ENCODE measurements around the gene TBC1D1. TPM values are rescaled to one million over a fixed set of nuclear protein-coding genes. Genes with fewer than 3 reads are reported as not detected.

TBC1D1 gene
- total RNA-seq, 4 donors from 2014 or later = 15.9 to 24.0 (median 20.0) TPM

DNA sequence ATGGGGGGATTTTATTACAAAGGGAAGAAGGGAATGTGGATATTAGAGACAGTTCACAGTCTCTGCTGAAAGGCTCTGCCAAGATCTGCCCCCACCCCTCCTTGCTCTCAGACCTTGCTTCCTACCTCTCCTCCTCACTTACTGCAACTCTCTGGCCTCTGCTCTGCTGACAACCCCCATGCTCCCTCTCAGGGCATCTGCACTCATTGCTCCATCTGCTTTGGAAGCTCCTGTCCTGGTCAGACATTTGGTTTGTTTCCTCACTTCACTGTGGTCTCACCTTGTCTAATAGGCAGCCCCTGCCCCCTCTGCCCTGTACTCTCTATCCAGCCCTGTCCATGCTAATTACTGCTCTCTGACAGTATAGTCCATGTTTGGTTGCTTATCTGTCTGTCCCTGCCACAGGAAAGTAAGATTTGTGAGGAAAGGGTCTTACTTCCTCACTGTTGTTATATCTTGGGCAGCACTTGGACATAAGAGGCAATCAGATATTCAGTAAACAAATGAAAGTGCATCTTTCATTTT is 258.6 kb downstream of the TBC1D1 start:
- TF ChIP-seq POLR2A (IDR thresholded peaks at IDR 0.05) = no peak
- TF ChIP-seq, protein P1, sequence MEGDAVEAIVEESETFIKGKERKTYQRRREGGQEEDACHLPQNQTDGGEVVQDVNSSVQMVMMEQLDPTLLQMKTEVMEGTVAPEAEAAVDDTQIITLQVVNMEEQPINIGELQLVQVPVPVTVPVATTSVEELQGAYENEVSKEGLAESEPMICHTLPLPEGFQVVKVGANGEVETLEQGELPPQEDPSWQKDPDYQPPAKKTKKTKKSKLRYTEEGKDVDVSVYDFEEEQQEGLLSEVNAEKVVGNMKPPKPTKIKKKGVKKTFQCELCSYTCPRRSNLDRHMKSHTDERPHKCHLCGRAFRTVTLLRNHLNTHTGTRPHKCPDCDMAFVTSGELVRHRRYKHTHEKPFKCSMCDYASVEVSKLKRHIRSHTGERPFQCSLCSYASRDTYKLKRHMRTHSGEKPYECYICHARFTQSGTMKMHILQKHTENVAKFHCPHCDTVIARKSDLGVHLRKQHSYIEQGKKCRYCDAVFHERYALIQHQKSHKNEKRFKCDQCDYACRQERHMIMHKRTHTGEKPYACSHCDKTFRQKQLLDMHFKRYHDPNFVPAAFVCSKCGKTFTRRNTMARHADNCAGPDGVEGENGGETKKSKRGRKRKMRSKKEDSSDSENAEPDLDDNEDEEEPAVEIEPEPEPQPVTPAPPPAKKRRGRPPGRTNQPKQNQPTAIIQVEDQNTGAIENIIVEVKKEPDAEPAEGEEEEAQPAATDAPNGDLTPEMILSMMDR (IDR thresholded peaks at IDR 0.05) = no peak
- no peak overlapping the region for H3K4me3 ChIP-seq (ENCODE audit: low read depth, poor library complexity, severe bottlenecking)
- intact Hi-C loops (cut with DNase I; ENCODE audit: low total_unique reads) = no loop called here
- no peak for DNase-seq (ENCODE audit: low spot score in 2 of 2)

DNA sequence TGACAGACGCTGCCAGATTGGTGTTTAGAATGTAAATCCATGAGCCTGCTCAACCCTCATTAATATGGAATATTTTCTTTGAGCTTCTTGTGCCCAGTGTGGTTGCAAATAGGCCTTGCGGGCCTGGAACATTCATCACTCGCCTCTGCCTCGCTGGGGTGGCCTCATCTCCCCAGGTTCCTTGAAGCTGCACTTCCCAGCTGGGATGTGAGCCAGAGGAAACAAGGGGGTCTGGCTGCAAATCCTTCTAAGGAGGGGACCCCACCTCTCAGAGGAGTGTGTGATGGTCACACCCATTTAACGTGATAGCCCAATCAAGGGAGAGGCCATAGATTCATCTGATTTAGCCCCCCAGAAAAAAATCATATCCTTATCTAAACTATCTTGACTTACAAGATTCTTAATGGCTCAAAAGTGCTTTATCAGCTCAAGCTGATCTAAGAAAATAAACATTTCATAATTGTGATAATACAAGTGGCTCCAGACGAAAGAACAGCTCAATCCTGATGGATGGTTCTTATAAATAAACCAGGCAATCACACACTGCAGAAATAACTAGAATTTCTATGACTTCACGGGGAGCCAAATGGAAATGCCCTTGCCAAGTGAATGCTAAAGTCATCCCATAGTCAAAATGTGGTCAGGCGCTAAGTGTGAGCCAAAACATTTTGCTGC is 259.2 kb downstream of the TBC1D1 start:
- H3K4me3 ChIP-seq (ENCODE audit: low read depth, poor library complexity, severe bottlenecking) = no peak overlapping the region
- no peak for DNase-seq (ENCODE audit: low spot score in 2 of 2)
- TF ChIP-seq, protein P1 (IDR thresholded peaks at IDR 0.05) = no peak
- TF ChIP-seq POLR2A (IDR thresholded peaks at IDR 0.05) = no peak
- 68% methylated on average over 8 of the region's 8 CpGs for WGBS, 2 donors
- intact Hi-C loops (cut with DNase I; ENCODE audit: low total_unique reads) = no loop called here

DNA sequence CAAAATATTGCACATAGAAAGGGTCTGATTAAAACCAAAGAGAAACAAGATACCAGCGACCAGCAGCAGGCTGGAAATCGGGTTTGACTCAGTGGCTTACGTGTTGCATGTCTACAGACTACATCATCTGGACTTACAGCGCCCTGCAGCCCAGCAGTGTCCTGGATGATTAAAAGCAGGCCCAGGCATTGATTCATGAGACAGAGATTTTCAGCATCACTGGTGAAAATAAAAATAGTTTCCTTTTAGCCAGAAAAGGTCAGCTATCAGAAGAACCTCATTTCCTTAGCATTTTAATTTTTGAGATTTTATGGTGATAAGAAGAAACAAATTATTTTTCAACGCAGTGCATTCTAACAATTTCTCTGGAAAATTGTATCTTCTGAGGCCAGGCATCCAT is 259.9 kb downstream of the TBC1D1 start:
- no peak overlapping the region for H3K4me3 ChIP-seq (ENCODE audit: low read depth, poor library complexity, severe bottlenecking)
- 63 to 69% methylated on average over 5 of the region's 5 CpGs for WGBS, 2 donors
- TF ChIP-seq, protein P1 (IDR thresholded peaks at IDR 0.05) = no peak
- no peak for TF ChIP-seq POLR2A (IDR thresholded peaks at IDR 0.05)
- no peak for DNase-seq (ENCODE audit: low spot score in 2 of 2)
- intact Hi-C loops (cut with DNase I; ENCODE audit: low total_unique reads) = no loop called here

DNA sequence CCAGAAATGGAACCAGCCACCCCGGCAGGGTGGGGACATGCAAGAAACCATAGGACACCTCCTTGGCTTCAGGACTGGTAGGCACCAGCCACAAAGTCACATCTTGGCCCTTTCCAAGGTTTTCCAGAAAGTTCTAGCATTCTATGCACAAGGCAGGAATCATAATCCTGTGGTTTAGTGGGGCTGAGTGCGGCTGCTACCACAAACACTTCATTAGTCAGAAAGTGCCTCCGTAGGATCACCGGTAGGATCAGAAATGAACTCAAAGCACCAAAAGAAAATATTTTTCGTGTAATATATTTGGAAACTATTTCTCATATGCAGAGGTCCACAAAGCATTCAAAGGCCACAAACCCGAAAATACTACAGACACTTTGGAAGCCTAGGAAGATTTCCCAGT is 261.0 kb downstream of the TBC1D1 start:
- DNase-seq (ENCODE audit: low spot score in 2 of 2) = no peak
- H3K4me3 ChIP-seq (ENCODE audit: low read depth, poor library complexity, severe bottlenecking) = no peak overlapping the region
- intact Hi-C loops (cut with DNase I; ENCODE audit: low total_unique reads) = no loop called here
- TF ChIP-seq, protein P1 (IDR thresholded peaks at IDR 0.05) = no peak
- TF ChIP-seq POLR2A (IDR thresholded peaks at IDR 0.05) = no peak
- WGBS, 2 donors = 84 to 88% methylated on average over 6 of the region's 6 CpGs

DNA sequence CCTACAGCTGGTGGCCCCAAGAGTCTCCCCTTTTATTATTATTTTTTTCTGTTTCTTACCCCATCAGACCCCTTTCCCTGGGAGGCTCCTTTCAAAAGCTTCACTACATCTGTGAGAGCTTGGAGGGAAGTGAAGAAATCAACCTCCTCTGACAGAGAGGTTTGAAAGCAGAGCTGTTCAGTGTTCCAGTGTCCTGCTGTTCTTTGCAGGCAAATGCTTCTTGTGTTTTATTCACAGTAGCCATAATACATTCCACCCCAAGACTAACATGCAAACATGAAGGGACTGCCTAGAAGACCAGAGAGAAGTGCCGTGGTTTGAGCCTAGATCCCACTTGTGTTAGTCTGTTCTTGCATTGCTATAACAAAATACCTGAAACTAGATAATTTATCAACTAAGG is 261.4 kb downstream of the TBC1D1 start:
- no peak overlapping the region for H3K4me3 ChIP-seq (ENCODE audit: low read depth, poor library complexity, severe bottlenecking)
- no peak for TF ChIP-seq POLR2A (IDR thresholded peaks at IDR 0.05)
- TF ChIP-seq, protein P1 (IDR thresholded peaks at IDR 0.05) = no peak
- WGBS, 2 donors = 89 to 95% methylated on average over 1 of the region's 1 CpG
- intact Hi-C loops (cut with DNase I; ENCODE audit: low total_unique reads) = no loop called here
- no peak for DNase-seq (ENCODE audit: low spot score in 2 of 2)
